Nucleus accumbens (tissue), 56 donors: ENCODE data around the gene METTL14.

ENCODE experiments used
- DNase-seq, 56 donors: peaks; one replicate each; lab custom pipeline; 2025; lab: John Stamatoyannopoulos, UW

The METTL14 gene

GRCh38 chr4:118756958-118757357 is 71.8 kb downstream of the METTL14 start:
- no peak for DNase-seq

- DNase-seq: no peak
Measured at GRCh38 chr4:118757761-118758251, 72.6 kb downstream of the METTL14 start.

GRCh38 chr4:118758293-118758692 is 73.1 kb downstream of the METTL14 start:
- DNase-seq: no peak

GRCh38 chr4:118759481-118759880 is 74.3 kb downstream of the METTL14 start:
- no peak for DNase-seq

- no peak for DNase-seq
Measured at GRCh38 chr4:118760092-118760491, 74.9 kb downstream of the METTL14 start.

GRCh38 chr4:118760493-118760892 is 75.3 kb downstream of the METTL14 start:
- DNase-seq: no peak

- no peak for DNase-seq
Measured at GRCh38 chr4:118761397-118762016, 76.3 kb downstream of the METTL14 start.

- no peak for DNase-seq
Measured at GRCh38 chr4:118762155-118762554, 77.0 kb downstream of the METTL14 start.

GRCh38 chr4:118762730-118763477 is 77.7 kb downstream of the METTL14 start:
- DNase-seq: no peak
